Choroid plexus epithelial cell (primary cell): ENCODE results near the gene IL17REL.
A peak's percentile ranks its signal among the peaks of the same experiment; 100 is the strongest.

Experiments
- DNase-seq: peaks from one replicate; pipeline ENCODE4 v3.0.0-alpha.2; 2010; ENCODE audit warnings: low read depth
- H3K4me3 ChIP-seq: 2 replicates; pipeline ENCODE4 v1.5.1; 2011; ENCODE audit warnings: low read depth, mild to moderate bottlenecking, control low read depth, low read length, moderate library complexity
- TF ChIP-seq, protein P1 (sequence below): conservative IDR thresholded peaks from 2 replicates; pipeline ENCODE4 v1.5.1; 2011; ENCODE audit warnings: low read depth, mild to moderate bottlenecking, control low read depth, inconsistent platforms, low read length, moderate library complexity

IL17REL gene

DNA sequence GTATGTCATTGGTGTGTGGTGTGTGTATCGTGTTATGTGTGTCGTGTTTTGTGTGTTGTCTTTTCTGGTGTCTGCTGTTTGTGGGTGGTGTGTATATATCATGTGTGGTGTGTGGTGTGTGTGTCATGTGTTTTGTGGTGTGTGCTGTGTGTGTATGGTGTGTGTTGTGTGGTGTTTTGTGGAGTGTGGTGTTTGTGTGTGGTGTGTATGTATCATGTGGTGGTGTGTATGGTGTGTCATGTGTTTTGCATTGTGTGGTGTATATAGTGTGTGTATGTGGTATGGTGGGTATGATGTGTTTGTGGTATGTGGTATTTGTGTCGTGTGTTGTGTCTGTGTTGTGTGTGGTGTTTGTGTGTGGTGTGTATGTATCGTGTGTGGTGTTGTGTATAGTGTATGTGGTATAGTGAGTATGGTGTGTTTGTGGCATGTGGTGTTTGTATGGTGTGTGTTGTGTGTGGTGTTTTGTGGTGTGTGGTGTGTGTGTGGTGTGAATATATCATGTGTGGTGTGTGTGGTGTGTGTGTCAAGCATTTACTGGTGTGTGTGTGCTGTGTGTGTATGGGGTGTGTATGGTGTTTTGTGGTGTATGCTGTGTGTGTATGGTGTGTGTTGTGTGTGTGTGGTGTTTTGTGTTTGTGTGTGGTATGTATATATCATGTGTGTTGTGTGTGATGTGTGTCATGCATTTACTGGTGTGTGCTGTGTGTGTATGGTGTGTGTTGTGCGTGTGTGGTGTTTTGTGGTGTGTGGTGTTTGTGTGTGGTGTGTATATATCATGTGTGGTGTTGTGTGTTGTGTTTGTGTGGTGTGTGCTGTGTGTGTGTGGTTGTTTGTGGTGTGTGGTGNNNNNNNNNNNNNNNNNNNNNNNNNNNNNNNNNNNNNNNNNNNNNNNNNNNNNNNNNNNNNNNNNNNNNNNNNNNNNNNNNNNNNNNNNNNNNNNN is 39.3 kb downstream of the IL17REL start:
- H3K4me3 ChIP-seq = no peak overlapping the region
- TF ChIP-seq, protein P1, sequence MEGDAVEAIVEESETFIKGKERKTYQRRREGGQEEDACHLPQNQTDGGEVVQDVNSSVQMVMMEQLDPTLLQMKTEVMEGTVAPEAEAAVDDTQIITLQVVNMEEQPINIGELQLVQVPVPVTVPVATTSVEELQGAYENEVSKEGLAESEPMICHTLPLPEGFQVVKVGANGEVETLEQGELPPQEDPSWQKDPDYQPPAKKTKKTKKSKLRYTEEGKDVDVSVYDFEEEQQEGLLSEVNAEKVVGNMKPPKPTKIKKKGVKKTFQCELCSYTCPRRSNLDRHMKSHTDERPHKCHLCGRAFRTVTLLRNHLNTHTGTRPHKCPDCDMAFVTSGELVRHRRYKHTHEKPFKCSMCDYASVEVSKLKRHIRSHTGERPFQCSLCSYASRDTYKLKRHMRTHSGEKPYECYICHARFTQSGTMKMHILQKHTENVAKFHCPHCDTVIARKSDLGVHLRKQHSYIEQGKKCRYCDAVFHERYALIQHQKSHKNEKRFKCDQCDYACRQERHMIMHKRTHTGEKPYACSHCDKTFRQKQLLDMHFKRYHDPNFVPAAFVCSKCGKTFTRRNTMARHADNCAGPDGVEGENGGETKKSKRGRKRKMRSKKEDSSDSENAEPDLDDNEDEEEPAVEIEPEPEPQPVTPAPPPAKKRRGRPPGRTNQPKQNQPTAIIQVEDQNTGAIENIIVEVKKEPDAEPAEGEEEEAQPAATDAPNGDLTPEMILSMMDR = no peak
- no peak for DNase-seq

DNA sequence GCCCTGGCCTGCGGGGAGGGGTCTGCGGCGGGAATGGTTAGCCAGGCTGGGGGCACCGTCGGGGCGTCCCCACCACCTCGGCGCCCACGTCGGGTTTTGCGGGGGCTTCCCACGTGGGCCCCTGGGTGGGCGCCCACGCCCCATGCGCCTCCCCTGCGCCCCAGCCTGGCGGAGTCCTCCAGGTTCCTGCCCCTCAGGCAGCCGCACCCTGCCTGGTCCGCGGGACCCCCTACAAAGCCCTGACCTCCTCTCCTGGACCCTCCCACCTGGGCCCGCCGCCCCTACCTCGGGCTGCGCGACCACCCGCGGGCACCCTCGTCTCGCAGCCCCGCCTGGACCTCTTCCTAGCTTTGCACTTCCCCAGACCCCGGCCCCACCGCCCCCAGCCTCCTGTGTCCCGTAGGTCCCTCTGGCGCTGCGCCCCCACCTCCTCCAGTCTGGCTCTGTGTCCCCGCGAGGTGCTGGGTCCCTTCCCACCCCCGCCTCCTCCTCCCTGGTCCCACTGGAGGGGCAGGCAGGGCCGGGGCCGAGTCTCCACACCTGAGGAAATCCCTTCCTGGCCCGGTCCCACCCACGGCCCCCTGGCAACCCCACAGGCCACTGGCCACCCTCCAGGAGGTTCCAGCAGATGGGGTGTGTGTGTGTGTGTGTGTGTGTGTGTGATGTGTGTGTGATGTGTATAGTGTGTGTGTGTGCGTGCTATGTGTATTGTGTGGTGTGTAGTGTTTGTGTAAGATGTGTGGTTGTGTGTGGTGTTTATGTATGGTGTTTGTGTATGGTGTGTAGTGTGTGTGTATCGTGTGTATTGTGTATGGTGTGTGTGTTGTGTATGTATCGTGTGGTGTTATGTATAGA is 40.2 kb downstream of the IL17REL start:
- no peak for DNase-seq
- no peak overlapping the region for H3K4me3 ChIP-seq
- TF ChIP-seq, protein P1 = no peak

DNA sequence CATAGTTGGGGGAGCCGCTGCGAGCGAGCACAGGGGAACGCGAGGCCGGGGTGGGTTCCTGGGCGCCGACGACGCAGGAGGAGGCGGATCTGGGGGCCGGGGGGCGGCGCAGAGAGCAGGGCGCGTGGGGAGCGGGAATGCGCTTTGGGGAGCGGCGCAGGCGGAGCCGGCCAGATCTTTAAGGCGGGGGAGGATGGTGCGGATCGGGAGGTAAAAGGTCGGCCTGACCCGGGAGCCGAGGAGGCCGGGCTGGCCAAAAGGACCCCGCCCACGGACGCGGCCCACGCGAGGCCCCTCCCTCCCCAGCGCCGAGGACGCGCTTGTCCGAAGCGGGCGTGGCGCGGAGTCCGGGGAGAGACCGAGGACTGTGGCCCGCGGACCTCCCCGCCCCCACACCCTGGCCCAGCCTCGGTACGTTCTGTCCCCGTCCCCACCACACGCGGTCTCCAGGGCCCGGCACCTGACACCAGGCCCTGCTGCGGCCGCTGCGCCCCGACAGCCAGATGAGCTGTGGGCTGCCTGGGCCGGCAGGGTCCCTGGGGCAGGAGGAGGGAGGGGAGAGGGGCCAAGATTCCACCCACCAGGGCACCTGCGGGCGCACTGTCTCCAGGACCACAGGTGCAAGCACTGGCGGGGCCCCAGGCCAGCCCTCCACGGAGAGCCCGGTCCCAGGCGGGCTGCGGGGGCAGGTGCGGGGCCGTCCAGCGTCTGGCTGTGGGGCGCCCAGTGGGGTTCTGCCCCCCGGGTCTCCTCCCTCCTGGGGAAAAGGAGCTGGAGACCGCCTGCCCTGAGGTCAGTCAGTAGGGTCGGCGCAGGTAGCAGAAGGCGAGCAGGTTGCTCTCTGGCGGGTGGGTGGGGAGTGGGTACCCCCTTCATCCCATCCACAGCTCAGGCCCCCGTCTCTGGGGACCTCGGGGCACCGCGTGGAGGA is 41.1 kb downstream of the IL17REL start:
- TF ChIP-seq, protein P1 = no peak
- DNase-seq = peak; percentile 34
- peak overlapping the region; percentile 51 for H3K4me3 ChIP-seq

DNA sequence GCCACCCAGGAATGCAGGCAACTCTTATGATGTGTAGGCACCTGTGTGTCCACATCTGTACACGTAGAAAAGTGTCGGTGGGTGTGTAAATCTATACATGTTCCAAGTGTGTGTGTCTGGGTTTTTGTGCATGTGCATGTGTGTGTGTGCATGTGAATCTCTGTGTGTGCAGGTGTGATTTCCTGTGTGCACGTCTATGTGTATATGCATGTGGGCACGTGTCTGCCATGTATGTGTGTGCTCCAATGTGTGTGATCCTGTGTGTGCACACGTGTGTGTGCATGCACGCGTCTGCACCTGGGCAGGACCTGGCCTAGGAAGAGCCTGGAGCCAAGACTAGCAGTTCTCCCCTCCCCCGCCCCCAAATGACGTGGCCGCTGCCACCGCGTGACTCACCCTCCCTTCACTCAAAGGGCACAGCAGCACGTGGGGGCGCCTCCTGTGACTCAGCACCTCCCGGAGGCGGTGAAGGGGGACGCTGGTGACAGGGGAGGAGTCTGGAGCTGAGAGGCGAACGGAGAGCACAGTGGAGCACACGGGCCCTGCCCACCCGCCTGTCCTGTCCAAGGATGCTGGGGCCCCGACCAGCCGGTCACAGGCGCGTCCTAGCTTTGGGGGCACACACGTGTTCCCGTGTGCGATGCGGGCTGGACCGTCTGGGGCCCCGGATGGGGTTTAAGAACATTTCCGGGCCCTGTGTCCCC is 41.9 kb downstream of the IL17REL start:
- peak; percentile 91 for DNase-seq
- TF ChIP-seq, protein P1 = no peak
- peak overlapping the region; percentile 51 for H3K4me3 ChIP-seq

DNA sequence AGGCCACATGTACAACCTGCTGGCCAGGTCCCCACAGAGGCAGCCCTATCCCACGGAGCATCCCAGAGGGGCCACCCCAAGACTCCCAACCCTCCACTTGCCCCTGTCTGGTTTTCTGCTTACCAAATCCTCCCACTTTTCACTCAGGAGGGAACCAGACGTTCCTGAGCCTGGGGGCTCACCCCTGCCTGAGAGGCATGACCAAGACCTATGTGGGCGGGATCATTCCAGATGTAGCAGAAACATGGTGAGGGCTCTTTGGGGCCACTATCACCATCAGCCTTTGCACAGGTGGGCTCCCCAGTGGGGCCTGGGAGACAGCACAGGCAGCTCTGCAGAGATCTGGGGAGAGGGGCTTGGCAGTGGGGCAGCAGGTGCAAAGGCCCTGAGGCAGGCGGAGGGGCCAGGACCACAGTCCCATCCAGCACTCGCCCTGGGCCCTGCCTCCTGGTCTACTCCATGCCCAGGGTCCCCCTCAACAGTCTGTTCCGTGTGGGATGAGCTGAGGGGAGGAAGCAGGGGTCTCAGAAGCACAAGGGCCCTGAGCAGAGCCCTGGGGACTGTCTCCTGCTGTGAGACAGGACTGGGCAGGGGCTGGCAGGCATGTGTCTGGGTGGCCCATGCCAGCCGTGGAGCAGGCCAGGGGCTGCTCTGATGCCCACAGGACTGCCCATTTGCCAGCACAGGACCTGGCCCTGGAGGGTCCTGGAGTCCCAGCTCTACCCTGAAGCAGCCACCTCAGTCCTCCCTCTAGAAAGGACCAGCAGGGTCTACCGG is 42.6 kb downstream of the IL17REL start:
- DNase-seq = no peak
- no peak overlapping the region for H3K4me3 ChIP-seq
- TF ChIP-seq, protein P1 = no peak
